GM18505 (cell line): Measurements from ENCODE around the gene XDH.

Experiments
- ATAC-seq: cut with Tn5 transposase; IDR thresholded peaks from one replicate; pipeline ENCODE4 v1.9.1; 2021; ENCODE audit not compliant: unreplicated experiment
- POLR2A ChIP-seq: IDR thresholded peaks from 4 replicates; pipeline ENCODE4 v1.6.1; 2011; ENCODE audit warnings: borderline replicate concordance; ENCODE audit not compliant: insufficient read depth, insufficient read length; ENCODE audit errors: extremely low read depth

The XDH gene

GRCh38 chr2:31387850-31388249 lies 26.7 kb downstream of the XDH start:
- ATAC-seq: no peak
- TF ChIP-seq POLR2A: no peak

GRCh38 chr2:31386648-31387047 lies 27.9 kb downstream of the XDH start:
- ATAC-seq: no peak
- no peak for TF ChIP-seq POLR2A

- no peak for ATAC-seq
- no peak for TF ChIP-seq POLR2A
These were observed 28.4 kb downstream of the XDH start for GRCh38 chr2:31386172-31386571.

GRCh38 chr2:31384771-31385276 lies 29.7 kb downstream of the XDH start:
- no peak for TF ChIP-seq POLR2A
- ATAC-seq: no peak

GRCh38 chr2:31384351-31384750 lies 30.2 kb downstream of the XDH start:
- ATAC-seq: no peak
- TF ChIP-seq POLR2A: no peak

- no peak for ATAC-seq
- TF ChIP-seq POLR2A: no peak
These were observed 30.9 kb downstream of the XDH start for GRCh38 chr2:31383471-31384153.

GRCh38 chr2:31382452-31383120 lies 32.0 kb downstream of the XDH start:
- TF ChIP-seq POLR2A: no peak
- no peak for ATAC-seq

GRCh38 chr2:31381601-31382000 lies 32.9 kb downstream of the XDH start:
- TF ChIP-seq POLR2A: no peak
- no peak for ATAC-seq

- ATAC-seq: no peak
- TF ChIP-seq POLR2A: no peak
These were observed 34.3 kb downstream of the XDH start for GRCh38 chr2:31380243-31380642.

- no peak for TF ChIP-seq POLR2A
- no peak for ATAC-seq
These were observed 34.8 kb downstream of the XDH start for GRCh38 chr2:31379747-31380146.

GRCh38 chr2:31378791-31379501 lies 35.6 kb downstream of the XDH start:
- ATAC-seq: no peak
- TF ChIP-seq POLR2A: no peak

GRCh38 chr2:31378389-31378788 lies 36.2 kb downstream of the XDH start:
- no peak for ATAC-seq
- TF ChIP-seq POLR2A: no peak

GRCh38 chr2:31373127-31373526 lies 41.4 kb downstream of the XDH start:
- no peak for ATAC-seq
- TF ChIP-seq POLR2A: no peak

GRCh38 chr2:31372097-31372496 lies 42.4 kb downstream of the XDH start:
- no peak for ATAC-seq
- no peak for TF ChIP-seq POLR2A
